ENCODE measurements around the gene UBA52.

- TF ChIP-seq FOXP4 (CRISPR knock-in tag; IDR thresholded peaks at IDR 0.05) (no peak), USF1 (CRISPR knock-in tag; IDR thresholded peaks at IDR 0.05) (no peak), CTCF (IDR thresholded peaks at IDR 0.05) (no peak), ATF1 (CRISPR knock-in tag; IDR thresholded peaks at IDR 0.05) (no peak), ETV6 (CRISPR knock-in tag; IDR thresholded peaks at IDR 0.05) (no peak), KAT7 (CRISPR knock-in tag; IDR thresholded peaks at IDR 0.05; ENCODE audit: borderline replicate concordance) (no peak), ZMAT4 (CRISPR knock-in tag; IDR thresholded peaks at IDR 0.05) (no peak), ZNF232 (CRISPR knock-in tag; IDR thresholded peaks at IDR 0.05) (no peak)
These were observed 35.8 kb downstream of the UBA52 start for GRCh38 chr19:18607226-18608101.

All from WTC11 (cell line).